Esophagus squamous epithelium (tissue), 5 donors: ENCODE data around the gene PARD6B. TPM values are rescaled to one million over a fixed set of nuclear protein-coding genes. Genes with fewer than 3 reads are reported as not detected.

Experiments
- DNase-seq: peaks from one replicate; lab custom pipeline; 2025; lab: John Stamatoyannopoulos, UW
- H3K27ac ChIP-seq, 4 donors: fragments of 200-600 bp; sonication (generic); one replicate each; pipeline ENCODE4 v1.5.1; 2016 to 2019; ENCODE audit warnings: mild to moderate bottlenecking in 1 of 4
- H3K27me3 ChIP-seq, 4 donors: fragments of 200-600 bp; sonication (generic); 1 replicate in 3 of 4; 2 replicates in 1 of 4; pipeline versions ENCODE4 v1.5.1 to v1.6.0; 2017 to 2021; ENCODE audit warnings: antibody characterized with exemption in 1 of 4
- H3K36me3 ChIP-seq, 3 donors: fragments of 200-600 bp; sonication (generic); one replicate each; pipeline ENCODE4 v1.5.1; 2016 to 2019
- H3K4me1 ChIP-seq, 3 donors: fragments of 200-600 bp; sonication (generic); one replicate each; pipeline ENCODE4 v1.5.1; 2017 to 2019
- H3K4me3 ChIP-seq, 4 donors: fragments of 200-600 bp; sonication (generic); 1 replicate in 3 of 4; 2 replicates in 1 of 4; pipeline ENCODE4 v1.5.1; 2016 to 2019; ENCODE audit warnings: mild to moderate bottlenecking in 2 of 4, moderate library complexity in 1 of 4
- H3K9me3 ChIP-seq, 3 donors: fragments of 200-600 bp; sonication (generic); one replicate each; pipeline ENCODE4 v1.5.1; 2016 to 2019
- POLR2A ChIP-seq, 4 donors: fragments of 450-650 bp; IDR thresholded peaks; one replicate each; pipeline ENCODE4 v1.6.1; 2017; ENCODE audit warnings: antibody characterized with exemption in 4 of 4, mild to moderate bottlenecking in 4 of 4, moderate library complexity in 3 of 4
- WGBS, 2 donors: methylation state at CpG; one replicate each; pipeline ENCODE4 v1.1.5; 2018; 5-methylcytosine and 5-hydroxymethylcytosine counted together
- intact Hi-C: fragments of 100-400 bp; cut with DNase I; formaldehyde crosslinking; loops from one replicate; pipeline ENCODE4 v1.15.0; 2022
- total RNA-seq, 4 donors: library from RNA; depleted of rRNA; stranded (reverse); fragments of >200 nt; gene quantifications; one replicate each; pipeline ENCODE4 v1.1.0, GENCODE V29; 2016
- TF ChIP-seq, protein P1 (sequence below), 6 experiments: fragments of 450-650 bp in 4 of 6; fragments of 200-600 bp in 2 of 6; sonication (generic) in 2 of 6; IDR thresholded peaks; one replicate each; pipeline ENCODE4 v1.5.1; 2016 to 2019; ENCODE audit warnings: antibody characterized with exemption in 6 of 6, mild to moderate bottlenecking in 4 of 6, moderate library complexity in 4 of 6
- donor health status: DM: yes; HTN: yes; CAD: no.

The PARD6B gene
- total RNA-seq, 4 donors from 2014 or later, result 4.7 to 6.5 (median 5.3) TPM

DNA sequence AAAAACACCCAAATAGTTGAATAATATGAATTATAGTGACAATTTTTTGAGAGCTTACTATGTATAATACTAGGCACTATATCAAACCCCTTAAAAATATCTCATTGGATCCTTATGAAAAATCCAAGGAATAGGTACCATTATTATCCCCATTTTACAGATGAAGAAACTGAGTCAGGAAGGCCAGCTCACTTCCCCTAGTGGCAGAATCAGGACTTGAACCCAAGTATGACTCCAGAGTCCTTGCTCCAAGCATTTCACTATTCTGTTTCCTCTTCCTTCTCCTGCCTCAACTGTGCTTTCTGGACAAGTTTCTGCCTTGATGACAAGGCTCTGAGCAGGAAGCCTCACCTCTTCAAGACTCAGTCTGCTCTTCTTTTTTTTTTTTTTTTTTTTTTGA lies 10.8 kb upstream of the PARD6B start:
- Histone ChIP-seq H3K4me3 (no peak overlapping the region), H3K4me1 (peaks cover 9 to 38% (median 14%) of the 10 kb centered on the region in 3 donors), H3K9me3 (no peaks in the 10 kb centered on the region), H3K36me3 (no peaks in the 10 kb centered on the region), H3K27me3 (no peaks in the 10 kb centered on the region), H3K27ac (peak overlapping the region in 1 of 4 donors; percentile 50)
- TF ChIP-seq, protein P1, sequence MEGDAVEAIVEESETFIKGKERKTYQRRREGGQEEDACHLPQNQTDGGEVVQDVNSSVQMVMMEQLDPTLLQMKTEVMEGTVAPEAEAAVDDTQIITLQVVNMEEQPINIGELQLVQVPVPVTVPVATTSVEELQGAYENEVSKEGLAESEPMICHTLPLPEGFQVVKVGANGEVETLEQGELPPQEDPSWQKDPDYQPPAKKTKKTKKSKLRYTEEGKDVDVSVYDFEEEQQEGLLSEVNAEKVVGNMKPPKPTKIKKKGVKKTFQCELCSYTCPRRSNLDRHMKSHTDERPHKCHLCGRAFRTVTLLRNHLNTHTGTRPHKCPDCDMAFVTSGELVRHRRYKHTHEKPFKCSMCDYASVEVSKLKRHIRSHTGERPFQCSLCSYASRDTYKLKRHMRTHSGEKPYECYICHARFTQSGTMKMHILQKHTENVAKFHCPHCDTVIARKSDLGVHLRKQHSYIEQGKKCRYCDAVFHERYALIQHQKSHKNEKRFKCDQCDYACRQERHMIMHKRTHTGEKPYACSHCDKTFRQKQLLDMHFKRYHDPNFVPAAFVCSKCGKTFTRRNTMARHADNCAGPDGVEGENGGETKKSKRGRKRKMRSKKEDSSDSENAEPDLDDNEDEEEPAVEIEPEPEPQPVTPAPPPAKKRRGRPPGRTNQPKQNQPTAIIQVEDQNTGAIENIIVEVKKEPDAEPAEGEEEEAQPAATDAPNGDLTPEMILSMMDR (IDR thresholded peaks at IDR 0.05), result no peak
- no peak for TF ChIP-seq POLR2A (IDR thresholded peaks at IDR 0.05)
- no peak for DNase-seq
- intact Hi-C loops, result no loop called here

DNA sequence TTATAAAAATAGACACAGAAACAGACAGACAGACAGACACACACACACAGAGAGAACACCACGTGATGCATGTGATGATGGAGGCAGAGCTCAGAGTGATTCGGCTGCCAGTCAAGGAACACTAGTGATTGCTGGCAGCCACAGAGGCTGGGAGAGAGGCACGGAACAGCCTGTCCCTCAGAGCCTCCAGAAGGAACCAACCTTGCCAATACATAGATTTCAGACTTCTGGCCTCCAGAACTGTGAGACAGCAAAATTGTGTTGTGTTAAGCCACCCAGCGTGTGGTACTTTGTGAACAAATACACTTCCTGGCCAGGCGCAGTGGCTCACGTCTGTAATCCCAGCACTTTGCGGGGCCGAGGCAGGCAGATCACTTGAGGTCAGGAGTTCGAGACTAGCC lies 9.5 kb upstream of the PARD6B start:
- intact Hi-C loops, result no loop called here
- Histone ChIP-seq H3K9me3 (no peaks in the 10 kb centered on the region), H3K27me3 (no peaks in the 10 kb centered on the region), H3K4me1 (peaks cover 9 to 43% (median 15%) of the 10 kb centered on the region in 3 donors), H3K36me3 (no peaks in the 10 kb centered on the region), H3K4me3 (no peak overlapping the region), H3K27ac (peak overlapping the region in 2 of 4 donors; percentile 21 to 65)
- no peak for TF ChIP-seq POLR2A (IDR thresholded peaks at IDR 0.05)
- TF ChIP-seq, protein P1 (IDR thresholded peaks at IDR 0.05), result no peak
- DNase-seq, result no peak
- WGBS, 2 donors, result 53 to 77% methylated on average over 3 to 5 of the region's 9 CpGs

DNA sequence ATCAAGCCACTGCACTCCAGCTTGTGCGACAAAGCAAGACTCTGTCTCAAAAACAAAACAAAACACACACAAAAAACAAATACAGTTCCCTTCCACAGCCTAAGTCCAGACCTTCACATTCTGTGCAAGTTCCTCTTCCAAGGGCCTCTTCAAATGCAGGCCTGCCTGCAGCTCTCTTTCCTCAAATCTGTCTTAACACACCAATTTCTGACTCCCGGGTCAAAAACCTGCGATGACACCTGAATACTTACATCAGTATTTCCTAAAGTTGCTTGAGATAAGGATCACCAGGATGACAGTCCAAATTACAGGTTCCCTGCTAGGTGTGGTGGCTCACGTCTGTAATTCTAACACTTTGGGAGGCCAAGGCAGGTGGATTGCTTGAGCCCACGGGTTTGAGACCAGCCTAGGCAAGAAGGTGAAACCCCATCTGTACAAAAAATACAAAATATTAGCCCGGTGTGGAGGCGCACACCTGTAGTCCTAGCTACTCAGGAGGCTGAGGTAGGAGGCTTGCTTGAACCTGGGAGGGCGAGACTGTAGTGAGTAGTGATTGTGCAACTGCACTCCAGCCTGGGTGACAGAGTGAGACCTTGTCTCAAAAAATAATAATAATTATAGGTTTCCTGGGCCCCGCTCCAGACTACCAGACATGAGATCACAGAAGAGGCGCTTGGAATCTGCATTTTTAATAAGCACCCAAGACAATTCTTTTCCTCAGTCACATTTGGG lies 8.8 kb upstream of the PARD6B start:
- Histone ChIP-seq H3K9me3 (no peaks in the 10 kb centered on the region), H3K27ac (peak overlapping the region in 2 of 4 donors; percentile 21 to 65), H3K27me3 (no peaks in the 10 kb centered on the region), H3K36me3 (no peaks in the 10 kb centered on the region), H3K4me1 (peaks cover 9 to 50% (median 15%) of the 10 kb centered on the region in 3 donors), H3K4me3 (no peak overlapping the region)
- WGBS, 2 donors, result 91 to 96% methylated on average over 5 to 9 of the region's 10 CpGs
- intact Hi-C loops, result no loop called here
- DNase-seq, result no peak
- TF ChIP-seq, protein P1 (IDR thresholded peaks at IDR 0.05), result no peak
- TF ChIP-seq POLR2A (IDR thresholded peaks at IDR 0.05), result no peak

DNA sequence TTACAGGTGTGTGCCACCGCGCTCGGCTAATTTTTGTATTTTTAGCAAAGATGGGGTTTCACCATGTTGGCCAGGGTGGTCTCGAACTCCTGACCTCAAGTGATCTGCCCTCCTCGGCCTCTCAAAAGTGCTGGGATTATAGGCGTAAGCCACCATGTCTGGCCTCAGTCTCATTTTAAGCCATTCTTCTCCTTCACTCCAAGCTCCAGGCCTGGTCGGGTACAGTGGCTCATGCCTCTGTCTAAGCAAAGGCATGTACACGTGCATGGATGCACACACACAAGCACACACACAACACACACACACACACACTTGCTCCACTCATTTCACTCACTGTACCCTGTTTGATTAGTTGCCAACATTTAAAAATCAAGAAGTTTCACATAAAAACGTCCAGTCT lies 7.7 kb upstream of the PARD6B start:
- no peaks in the 10 kb centered on the region for H3K27me3 ChIP-seq
- H3K4me3 ChIP-seq, result no peak overlapping the region
- peak overlapping the region in 1 of 4 donors; percentile 57 for H3K27ac ChIP-seq
- no peak for TF ChIP-seq POLR2A (IDR thresholded peaks at IDR 0.05)
- TF ChIP-seq, protein P1 (IDR thresholded peaks at IDR 0.05), result no peak
- intact Hi-C loops, result no loop called here
- no peaks in the 10 kb centered on the region for H3K36me3 ChIP-seq
- 84 to 86% methylated on average over 9 of the region's 9 CpGs for WGBS, 2 donors
- peaks cover 9 to 61% (median 21%) of the 10 kb centered on the region in 3 donors for H3K4me1 ChIP-seq
- DNase-seq, result no peak
- no peaks in the 10 kb centered on the region for H3K9me3 ChIP-seq

DNA sequence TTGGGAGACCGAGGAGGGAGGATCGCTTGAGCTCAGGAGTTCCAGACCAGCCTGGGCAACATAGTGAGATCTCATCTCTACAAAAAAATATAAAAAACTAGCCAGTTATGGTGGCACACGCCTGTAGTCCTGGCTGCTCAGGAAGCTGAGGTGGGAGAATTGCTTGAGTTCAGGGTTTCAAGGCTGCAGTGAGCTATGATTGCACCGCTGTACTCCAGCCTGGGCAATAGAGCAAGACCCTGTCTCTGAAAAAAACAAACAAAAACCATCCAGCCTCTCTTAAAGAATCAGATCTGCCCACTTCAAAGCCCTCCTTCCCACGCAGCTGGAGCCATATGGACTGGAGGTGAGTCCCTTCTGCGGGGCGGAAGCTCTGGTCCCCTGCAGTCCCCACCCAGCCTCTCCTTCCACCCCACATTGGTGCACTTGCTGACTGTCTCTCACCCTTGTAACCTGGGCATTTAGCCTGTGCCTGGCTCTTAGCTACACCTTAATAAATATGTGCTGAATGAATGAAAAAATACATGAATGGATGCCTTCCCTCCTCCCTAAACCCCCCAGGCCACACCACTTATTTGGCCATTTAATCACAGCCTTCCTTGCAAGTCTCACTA lies 7.2 kb upstream of the PARD6B start:
- TF ChIP-seq, protein P1 (IDR thresholded peaks at IDR 0.05), result no peak
- no peak for TF ChIP-seq POLR2A (IDR thresholded peaks at IDR 0.05)
- 62 to 71% methylated on average over 7 of the region's 7 CpGs for WGBS, 2 donors
- Histone ChIP-seq H3K4me3 (no peak overlapping the region), H3K27ac (peak overlapping the region; percentile 57 to 80 (median 72)), H3K4me1 (peaks cover 12 to 66% (median 26%) of the 10 kb centered on the region in 3 donors), H3K27me3 (no peaks in the 10 kb centered on the region), H3K9me3 (no peaks in the 10 kb centered on the region), H3K36me3 (no peaks in the 10 kb centered on the region)
- intact Hi-C loops, result no loop called here
- DNase-seq, result no peak
